Duodenal mucosa (tissue), 2 donors: ENCODE measurements around the gene POLR3K.
"Not testable (repeated sequence)": the region's sequence is repeated elsewhere in the genome, so short reads cannot be mapped to it uniquely, and the experiment has no call there.

Experiments used
- H3K27ac ChIP-seq: one replicate; pipeline ENCODE4 v1.7.0; 2013; ENCODE audit warnings: low read depth, low read length
- H3K27me3 ChIP-seq, 2 donors: one replicate each; pipeline ENCODE4 v1.7.0; 2013; ENCODE audit warnings: low read length in 2 of 2, control low read depth in 1 of 2; ENCODE audit not compliant: insufficient read depth in 2 of 2, control insufficient read depth in 1 of 2
- H3K36me3 ChIP-seq, 2 donors: one replicate each; pipeline ENCODE4 v1.7.0; 2013; ENCODE audit warnings: low read length in 2 of 2, control low read depth in 1 of 2; ENCODE audit not compliant: insufficient read depth in 2 of 2, control insufficient read depth in 1 of 2
- H3K4me1 ChIP-seq, 2 donors: one replicate each; pipeline ENCODE4 v1.7.0; 2013; ENCODE audit warnings: low read length in 2 of 2, control low read depth in 1 of 2; ENCODE audit not compliant: insufficient read depth in 2 of 2, control insufficient read depth in 1 of 2
- H3K4me3 ChIP-seq, 2 donors: one replicate each; pipeline ENCODE4 v1.7.0; 2013; ENCODE audit warnings: low read length in 2 of 2, low read depth in 1 of 2
- H3K9ac ChIP-seq, 2 donors: one replicate each; pipeline ENCODE4 v1.7.0; 2013; ENCODE audit warnings: low read length in 2 of 2, low read depth in 1 of 2
- H3K9me3 ChIP-seq, 2 donors: one replicate each; pipeline ENCODE4 v1.7.0; 2013; ENCODE audit warnings: low read length in 2 of 2, control low read depth in 1 of 2; ENCODE audit not compliant: control insufficient read depth in 1 of 2

Gene POLR3K

GRCh38 chr16:34648-34987 is 18.8 kb downstream of the POLR3K start:
- Histone ChIP-seq H3K27me3 (no peaks in the 10 kb centered on the region), H3K36me3 (no peaks in the 10 kb centered on the region), H3K9ac (peak overlapping the region in 1 of 2 donors; percentile 17), H3K27ac (no peak overlapping the region), H3K4me3 (no peak overlapping the region), H3K4me1 (peaks cover 4 to 11% of the 10 kb centered on the region in 2 donors), H3K9me3 (no peaks in the 10 kb centered on the region)

GRCh38 chr16:33877-34647 is 19.3 kb downstream of the POLR3K start:
- Histone ChIP-seq H3K27me3 (no peaks in the 10 kb centered on the region), H3K36me3 (no peaks in the 10 kb centered on the region), H3K9ac (peak overlapping the region in 1 of 2 donors; percentile 17), H3K4me3 (no peak overlapping the region), H3K27ac (no peak overlapping the region), H3K4me1 (peaks cover under 1 to 8% of the 10 kb centered on the region in 2 donors), H3K9me3 (no peaks in the 10 kb centered on the region)

GRCh38 chr16:33154-33876 is 20.1 kb downstream of the POLR3K start:
- H3K4me1 ChIP-seq, H3K4me3 ChIP-seq, H3K27ac ChIP-seq, H3K9me3 ChIP-seq, H3K9ac ChIP-seq, H3K36me3 ChIP-seq, H3K27me3 ChIP-seq: not testable (repeated sequence)

GRCh38 chr16:30627-31026 is 22.8 kb downstream of the POLR3K start:
- H3K4me3 ChIP-seq, H3K9ac ChIP-seq, H3K27ac ChIP-seq: not testable (repeated sequence)

GRCh38 chr16:25926-26348 is 27.5 kb downstream of the POLR3K start:
- not testable (repeated sequence) for H3K9ac ChIP-seq, H3K9me3 ChIP-seq, H3K27me3 ChIP-seq, H3K36me3 ChIP-seq, H3K4me1 ChIP-seq, H3K27ac ChIP-seq, H3K4me3 ChIP-seq

More at GRCh38 chr16:30627-31026, 22.8 kb downstream of the POLR3K start:
- not testable (repeated sequence) for H3K36me3 ChIP-seq, H3K27me3 ChIP-seq, H3K9me3 ChIP-seq, H3K4me1 ChIP-seq

GRCh38 chr16:24151-24550 is 29.3 kb downstream of the POLR3K start:
- H3K4me3 ChIP-seq, H3K36me3 ChIP-seq, H3K4me1 ChIP-seq, H3K27ac ChIP-seq, H3K9me3 ChIP-seq, H3K27me3 ChIP-seq, H3K9ac ChIP-seq: not testable (repeated sequence)

- H3K4me1 ChIP-seq, H3K9ac ChIP-seq, H3K4me3 ChIP-seq, H3K27me3 ChIP-seq, H3K27ac ChIP-seq, H3K9me3 ChIP-seq, H3K36me3 ChIP-seq: not testable (repeated sequence)
Measured at GRCh38 chr16:20886-21285, 32.5 kb downstream of the POLR3K start.

- not testable (repeated sequence) for H3K27me3 ChIP-seq, H3K27ac ChIP-seq, H3K9me3 ChIP-seq, H3K9ac ChIP-seq, H3K4me3 ChIP-seq, H3K36me3 ChIP-seq, H3K4me1 ChIP-seq
Measured at GRCh38 chr16:17062-17765, 36.2 kb downstream of the POLR3K start.

- not testable (repeated sequence) for H3K9ac ChIP-seq, H3K27ac ChIP-seq, H3K4me1 ChIP-seq, H3K4me3 ChIP-seq, H3K9me3 ChIP-seq, H3K36me3 ChIP-seq, H3K27me3 ChIP-seq
Measured at GRCh38 chr16:10772-11171, 42.6 kb downstream of the POLR3K start.

GRCh38 chr16:9903-10665 is 43.3 kb downstream of the POLR3K start:
- H3K4me1 ChIP-seq: no peaks in the 10 kb centered on the region
- no peak overlapping the region for H3K4me3 ChIP-seq
- H3K9ac ChIP-seq: no peak overlapping the region
- H3K27ac ChIP-seq: no peak overlapping the region
- no peaks in the 10 kb centered on the region for H3K9me3 ChIP-seq
- no peaks in the 10 kb centered on the region for H3K27me3 ChIP-seq
- no peaks in the 10 kb centered on the region for H3K36me3 ChIP-seq
